Neural cell (in vitro differentiated cells): ENCODE data around the gene MAGEA8. TPM values are rescaled to one million over a fixed set of nuclear protein-coding genes. Genes with fewer than 3 reads are reported as not detected.
"Not testable (repeated sequence)": the region's sequence is repeated elsewhere in the genome, so short reads cannot be mapped to it uniquely, and the experiment has no call there.

ENCODE experiments used
- H2AFZ ChIP-seq: fragments of 200-600, 300-800 bp; sonication (generic), shearing (Covaris generic); 2 replicates; pipeline ENCODE4 v1.6.0; 2014; ENCODE audit warnings: low read depth, mild to moderate bottlenecking, antibody characterized with exemption, low read length, moderate library complexity
- H3F3A ChIP-seq: fragments of 200-600 bp; shearing (Covaris generic); 2 replicates; pipeline ENCODE4 v1.6.1; 2016; ENCODE audit warnings: mild to moderate bottlenecking, moderate library complexity, mixed read lengths, antibody characterized with exemption, low read length; ENCODE audit not compliant: insufficient read depth, poor library complexity, severe bottlenecking
- H3K27ac ChIP-seq: fragments of 200-600, 300-800 bp; sonication (generic), shearing (Covaris generic); 2 replicates; pipeline ENCODE4 v1.5.1; 2014; ENCODE audit warnings: mild to moderate bottlenecking, low read length, moderate library complexity
- H3K27me3 ChIP-seq: fragments of 300-800, 200-600 bp; sonication (generic), shearing (Covaris generic); 2 replicates; pipeline ENCODE4 v1.6.0; 2014; ENCODE audit warnings: mild to moderate bottlenecking, low read depth, low read length, moderate library complexity; ENCODE audit not compliant: insufficient read depth
- H3K36me3 ChIP-seq: fragments of 300-800, 200-600 bp; sonication (generic), shearing (Covaris generic); 2 replicates; pipeline ENCODE4 v1.5.1; 2014; ENCODE audit warnings: mild to moderate bottlenecking, antibody characterized with exemption, low read length, moderate library complexity; ENCODE audit not compliant: insufficient read depth
- H3K4me2 ChIP-seq: fragments of 300-800, 200-600 bp; sonication (generic), shearing (Covaris generic); 2 replicates; pipeline ENCODE4 v1.6.0; 2014; ENCODE audit warnings: mild to moderate bottlenecking, low read length
- H3K4me3 ChIP-seq: fragments of 300-800, 200-600 bp; sonication (generic), shearing (Covaris generic); 2 replicates; pipeline ENCODE4 v1.5.1; 2014; ENCODE audit warnings: mild to moderate bottlenecking, low read length, moderate library complexity
- H3K79me2 ChIP-seq: fragments of 200-600 bp; shearing (Covaris generic); replicated peaks from 2 replicates; pipeline ENCODE4 v1.6.0; 2014; ENCODE audit warnings: mild to moderate bottlenecking, low read length, moderate library complexity; ENCODE audit not compliant: insufficient read depth
- H3K9ac ChIP-seq: fragments of 300-800, 200-600 bp; sonication (generic), shearing (Covaris generic); 2 replicates; pipeline ENCODE4 v1.6.1; 2016; ENCODE audit warnings: mild to moderate bottlenecking, low read length, mixed read lengths
- H3K9me2 ChIP-seq: fragments of 200-600 bp; shearing (Covaris generic); 2 replicates; pipeline ENCODE4 v1.6.1; 2016; ENCODE audit warnings: mild to moderate bottlenecking, low read length, mixed read lengths; ENCODE audit not compliant: insufficient read depth
- H3K9me3 ChIP-seq: fragments of 200-600, 300-800 bp; sonication (generic), shearing (Covaris generic); 2 replicates; pipeline ENCODE4 v1.6.1; 2016; ENCODE audit warnings: mild to moderate bottlenecking, mixed run types, low read length, moderate library complexity, mixed read lengths
- H4K20me1 ChIP-seq: fragments of 200-600 bp; shearing (Covaris generic); 2 replicates; pipeline ENCODE4 v1.6.1; 2016; ENCODE audit warnings: mild to moderate bottlenecking, mixed run types; ENCODE audit not compliant: insufficient read depth
- EP300 ChIP-seq: fragments of 450-650 bp; conservative IDR thresholded peaks from 2 replicates; pipeline ENCODE4 v1.6.1; 2014; ENCODE audit warnings: antibody characterized with exemption, mild to moderate bottlenecking, moderate library complexity; ENCODE audit not compliant: poor library complexity, severe bottlenecking
- EZH2 ChIP-seq: fragments of 200-600, 300-800 bp; shearing (Covaris generic), sonication (generic); IDR thresholded peaks from 2 replicates; pipeline ENCODE4 v1.6.1; 2014; ENCODE audit warnings: antibody characterized with exemption, low read length, borderline replicate concordance, mild to moderate bottlenecking; ENCODE audit not compliant: insufficient read depth, poor library complexity, severe bottlenecking
- MXI1 ChIP-seq: fragments of 450-650 bp; conservative IDR thresholded peaks from 2 replicates; pipeline ENCODE4 v1.6.1; 2014; ENCODE audit warnings: antibody characterized with exemption, mild to moderate bottlenecking; ENCODE audit not compliant: poor library complexity, severe bottlenecking
- POLR2AphosphoS5 ChIP-seq: IDR thresholded peaks from 2 replicates; pipeline ENCODE4 v1.6.1; 2012
- RAD21 ChIP-seq: fragments of 450-650 bp; conservative IDR thresholded peaks from 2 replicates; pipeline ENCODE4 v1.6.1; 2014; ENCODE audit warnings: antibody characterized with exemption, mild to moderate bottlenecking, moderate library complexity
- SMC3 ChIP-seq: fragments of 450-650 bp; conservative IDR thresholded peaks from 2 replicates; pipeline ENCODE4 v1.6.1; 2014; ENCODE audit warnings: antibody characterized with exemption, mild to moderate bottlenecking, moderate library complexity; ENCODE audit not compliant: poor library complexity
- TAF1 ChIP-seq: IDR thresholded peaks from 2 replicates; pipeline ENCODE4 v1.6.1; 2012; ENCODE audit warnings: low read depth
- polyA plus RNA-seq: library from polyadenylated mRNA; depleted of rRNA; stranded (reverse); fragments of >200 nt; gene quantifications from 2 replicates; pipeline ENCODE4 v1.2.3, GENCODE V29; 2014
- TF ChIP-seq, protein P1 (sequence below): IDR thresholded peaks from 2 replicates; pipeline ENCODE4 v1.6.1; 2012; ENCODE audit warnings: borderline replicate concordance
- TF ChIP-seq, protein P2 (sequence below): fragments of 450-650 bp; IDR thresholded peaks from 2 replicates; pipeline ENCODE4 v1.5.1; 2014; ENCODE audit warnings: antibody characterized with exemption, mild to moderate bottlenecking, moderate library complexity; ENCODE audit not compliant: poor library complexity, severe bottlenecking

MAGEA8 gene
- polyA plus RNA-seq, 1 donor from 2014 or later: not detected

DNA sequence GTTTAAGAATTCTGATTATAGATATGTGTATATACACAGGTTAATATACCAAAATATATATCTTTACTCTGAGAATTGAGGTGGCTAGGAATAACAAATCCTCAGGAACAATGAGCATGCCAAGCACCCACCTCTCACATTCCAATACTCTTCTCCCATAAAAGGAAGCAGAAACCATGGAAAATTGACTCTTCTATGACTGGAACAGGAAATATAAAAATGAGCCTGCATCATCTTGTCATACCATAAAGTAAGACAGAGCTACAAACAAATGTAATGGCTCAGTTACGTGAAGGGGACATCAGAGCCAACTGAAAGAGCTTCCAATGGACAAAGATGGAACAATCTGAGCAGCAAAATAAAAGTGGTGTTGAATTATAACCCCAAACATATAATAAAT, 3.8 kb upstream of the MAGEA8 start:
- no peak overlapping the region for H3K27ac ChIP-seq
- H3K9me2 ChIP-seq: no peaks in the 10 kb centered on the region
- no peak overlapping the region for H3K4me2 ChIP-seq
- TF ChIP-seq, protein P1, sequence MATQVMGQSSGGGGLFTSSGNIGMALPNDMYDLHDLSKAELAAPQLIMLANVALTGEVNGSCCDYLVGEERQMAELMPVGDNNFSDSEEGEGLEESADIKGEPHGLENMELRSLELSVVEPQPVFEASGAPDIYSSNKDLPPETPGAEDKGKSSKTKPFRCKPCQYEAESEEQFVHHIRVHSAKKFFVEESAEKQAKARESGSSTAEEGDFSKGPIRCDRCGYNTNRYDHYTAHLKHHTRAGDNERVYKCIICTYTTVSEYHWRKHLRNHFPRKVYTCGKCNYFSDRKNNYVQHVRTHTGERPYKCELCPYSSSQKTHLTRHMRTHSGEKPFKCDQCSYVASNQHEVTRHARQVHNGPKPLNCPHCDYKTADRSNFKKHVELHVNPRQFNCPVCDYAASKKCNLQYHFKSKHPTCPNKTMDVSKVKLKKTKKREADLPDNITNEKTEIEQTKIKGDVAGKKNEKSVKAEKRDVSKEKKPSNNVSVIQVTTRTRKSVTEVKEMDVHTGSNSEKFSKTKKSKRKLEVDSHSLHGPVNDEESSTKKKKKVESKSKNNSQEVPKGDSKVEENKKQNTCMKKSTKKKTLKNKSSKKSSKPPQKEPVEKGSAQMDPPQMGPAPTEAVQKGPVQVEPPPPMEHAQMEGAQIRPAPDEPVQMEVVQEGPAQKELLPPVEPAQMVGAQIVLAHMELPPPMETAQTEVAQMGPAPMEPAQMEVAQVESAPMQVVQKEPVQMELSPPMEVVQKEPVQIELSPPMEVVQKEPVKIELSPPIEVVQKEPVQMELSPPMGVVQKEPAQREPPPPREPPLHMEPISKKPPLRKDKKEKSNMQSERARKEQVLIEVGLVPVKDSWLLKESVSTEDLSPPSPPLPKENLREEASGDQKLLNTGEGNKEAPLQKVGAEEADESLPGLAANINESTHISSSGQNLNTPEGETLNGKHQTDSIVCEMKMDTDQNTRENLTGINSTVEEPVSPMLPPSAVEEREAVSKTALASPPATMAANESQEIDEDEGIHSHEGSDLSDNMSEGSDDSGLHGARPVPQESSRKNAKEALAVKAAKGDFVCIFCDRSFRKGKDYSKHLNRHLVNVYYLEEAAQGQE: no peak
- no peak for TF ChIP-seq EZH2
- TF ChIP-seq MXI1: no peak
- no peak for TF ChIP-seq POLR2AphosphoS5
- TF ChIP-seq EP300: no peak
- TF ChIP-seq, protein P2, sequence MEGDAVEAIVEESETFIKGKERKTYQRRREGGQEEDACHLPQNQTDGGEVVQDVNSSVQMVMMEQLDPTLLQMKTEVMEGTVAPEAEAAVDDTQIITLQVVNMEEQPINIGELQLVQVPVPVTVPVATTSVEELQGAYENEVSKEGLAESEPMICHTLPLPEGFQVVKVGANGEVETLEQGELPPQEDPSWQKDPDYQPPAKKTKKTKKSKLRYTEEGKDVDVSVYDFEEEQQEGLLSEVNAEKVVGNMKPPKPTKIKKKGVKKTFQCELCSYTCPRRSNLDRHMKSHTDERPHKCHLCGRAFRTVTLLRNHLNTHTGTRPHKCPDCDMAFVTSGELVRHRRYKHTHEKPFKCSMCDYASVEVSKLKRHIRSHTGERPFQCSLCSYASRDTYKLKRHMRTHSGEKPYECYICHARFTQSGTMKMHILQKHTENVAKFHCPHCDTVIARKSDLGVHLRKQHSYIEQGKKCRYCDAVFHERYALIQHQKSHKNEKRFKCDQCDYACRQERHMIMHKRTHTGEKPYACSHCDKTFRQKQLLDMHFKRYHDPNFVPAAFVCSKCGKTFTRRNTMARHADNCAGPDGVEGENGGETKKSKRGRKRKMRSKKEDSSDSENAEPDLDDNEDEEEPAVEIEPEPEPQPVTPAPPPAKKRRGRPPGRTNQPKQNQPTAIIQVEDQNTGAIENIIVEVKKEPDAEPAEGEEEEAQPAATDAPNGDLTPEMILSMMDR: no peak
- TF ChIP-seq SMC3: no peak
- TF ChIP-seq TAF1: no peak
- no peak for TF ChIP-seq RAD21
- no peaks in the 10 kb centered on the region for H3K9me3 ChIP-seq
- H2AFZ ChIP-seq: no peak overlapping the region
- no peaks in the 10 kb centered on the region for H4K20me1 ChIP-seq
- no peaks in the 10 kb centered on the region for H3K27me3 ChIP-seq
- H3K4me3 ChIP-seq: no peak overlapping the region
- H3K36me3 ChIP-seq: no peaks in the 10 kb centered on the region
- H3K9ac ChIP-seq: no peak overlapping the region
- H3K79me2 ChIP-seq: no peaks in the 10 kb centered on the region
- H3F3A ChIP-seq: no peaks in the 10 kb centered on the region

GRCh38 chrX:149877636-149878035, 3.3 kb upstream of the MAGEA8 start:
- no peaks in the 10 kb centered on the region for H3K27me3 ChIP-seq
- no peaks in the 10 kb centered on the region for H3K9me2 ChIP-seq
- H3K9me3 ChIP-seq: no peaks in the 10 kb centered on the region
- H3K79me2 ChIP-seq: no peaks in the 10 kb centered on the region
- no peak overlapping the region for H2AFZ ChIP-seq
- H3K36me3 ChIP-seq: no peaks in the 10 kb centered on the region
- no peak overlapping the region for H3K4me2 ChIP-seq
- no peaks in the 10 kb centered on the region for H3F3A ChIP-seq
- no peak overlapping the region for H3K9ac ChIP-seq
- no peak overlapping the region for H3K4me3 ChIP-seq
- no peaks in the 10 kb centered on the region for H4K20me1 ChIP-seq
- TF ChIP-seq EP300 (no peak), MXI1 (no peak), SMC3 (no peak), TAF1 (no peak)
- no peak overlapping the region for H3K27ac ChIP-seq

GRCh38 chrX:149890828-149891227, 9.8 kb downstream of the MAGEA8 start:
- H3K36me3 ChIP-seq, H3K9ac ChIP-seq, H3K27me3 ChIP-seq, H3K27ac ChIP-seq, H2AFZ ChIP-seq, H3K9me2 ChIP-seq, H4K20me1 ChIP-seq, H3K79me2 ChIP-seq, H3K4me3 ChIP-seq, H3K4me2 ChIP-seq, H3F3A ChIP-seq, H3K9me3 ChIP-seq: not testable (repeated sequence)
